ENCODE results near the gene PHC1.

DNA sequence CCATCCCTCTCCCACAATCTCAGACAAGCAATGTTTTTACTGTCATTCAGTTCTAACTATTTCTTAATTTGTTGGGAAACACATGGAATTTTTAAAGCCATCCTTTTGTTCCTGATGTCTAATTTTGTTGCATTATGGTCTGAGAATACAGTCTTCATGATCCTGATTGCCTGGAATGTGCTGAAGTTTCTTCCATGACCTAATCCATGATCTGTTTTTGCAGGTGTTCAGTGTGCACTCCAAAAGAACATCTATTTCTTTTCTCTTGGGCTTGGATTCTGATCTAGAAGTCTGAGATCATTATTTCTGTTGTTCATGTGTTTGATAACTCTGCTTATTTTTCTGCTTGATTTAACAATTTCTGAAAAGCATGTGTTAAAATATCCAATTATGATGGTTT, 43.2 kb upstream of the PHC1 start:
- TF ChIP-seq CTCF (IDR thresholded peaks at IDR 0.05) (no peak), POLR2A (IDR thresholded peaks at IDR 0.05) (no peak), POLR2AphosphoS5 (IDR thresholded peaks at IDR 0.05) (no peak)

Measured in transverse colon (tissue), 4 donors.